ENCODE data around the gene ITGA3.

ITGA3 gene

DNA sequence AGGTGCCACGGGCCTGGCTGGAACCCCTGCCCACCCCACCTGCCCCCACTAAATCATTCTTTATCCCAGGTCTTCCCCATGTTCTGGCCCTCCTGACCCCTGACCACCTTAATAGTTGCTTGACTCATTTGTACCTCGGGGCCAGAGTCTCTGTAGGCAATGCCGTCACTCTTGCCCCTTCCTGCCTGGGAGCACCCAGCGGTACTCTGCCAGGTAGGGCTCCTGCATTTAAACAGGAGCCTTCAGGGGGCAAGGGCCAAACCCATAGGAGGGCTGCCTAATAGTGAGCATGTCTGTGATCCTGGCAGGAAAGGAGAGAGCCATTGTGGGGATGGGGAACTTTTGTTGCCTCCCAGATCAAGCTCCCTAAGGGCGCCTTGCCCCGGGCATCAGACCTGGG is 8.8 kb upstream of the ITGA3 start:
- Histone ChIP-seq H3K36me3 (ENCODE audit: control insufficient read depth, insufficient read depth, low read length, severe bottlenecking) (no peaks in the 10 kb centered on the region), H3K4me3 (ENCODE audit: low read length) (peak overlapping the region; percentile 24), H3K9ac (ENCODE audit: low read length) (peak overlapping the region; percentile 39), H3K9me3 (ENCODE audit: control insufficient read depth, low read length) (no peaks in the 10 kb centered on the region), H3K4me1 (ENCODE audit: control insufficient read depth, insufficient read depth, low read length) (peaks cover 22% of the 10 kb centered on the region), H3K27me3 (replicated peaks; ENCODE audit: control insufficient read depth, insufficient read depth, low read length) (no peaks in the 10 kb centered on the region)
- DNase-seq (ENCODE audit: low read depth) = no peak

DNA sequence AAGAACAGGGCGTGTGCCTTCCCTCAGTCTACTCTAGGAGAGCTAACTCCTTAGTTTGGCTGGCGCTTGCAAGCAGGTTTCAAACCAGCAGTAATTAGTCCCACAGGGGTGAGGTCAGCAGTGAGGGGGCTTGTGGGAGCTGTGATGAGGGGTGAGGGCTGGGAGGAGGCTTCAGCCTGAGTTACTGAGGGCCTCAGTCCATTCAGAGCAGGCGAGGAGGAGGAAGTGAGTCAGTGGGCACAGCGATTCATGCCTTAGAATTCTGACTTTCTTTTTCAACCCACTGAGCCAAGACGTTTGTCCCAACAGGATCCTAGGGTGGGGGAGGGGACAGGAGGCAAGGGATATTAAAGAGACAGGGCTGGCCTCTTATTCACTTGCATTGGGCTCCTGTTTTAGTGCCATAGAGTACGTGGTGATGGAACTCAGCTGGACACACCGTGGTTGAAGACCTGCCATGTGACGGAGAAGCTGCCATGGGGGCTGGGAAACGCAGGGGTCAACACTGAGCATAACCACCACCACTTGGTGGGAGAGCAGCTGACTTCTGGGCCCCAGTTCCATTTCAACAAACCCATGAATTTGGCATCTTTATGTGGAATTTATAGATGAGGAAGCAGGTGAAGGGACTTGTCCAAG is 8.3 kb upstream of the ITGA3 start:
- H3K4me1 ChIP-seq (ENCODE audit: control insufficient read depth, insufficient read depth, low read length) = peaks cover 22% of the 10 kb centered on the region
- H3K4me3 ChIP-seq (ENCODE audit: low read length) = peak overlapping the region; percentile 24
- H3K9ac ChIP-seq (ENCODE audit: low read length) = peak overlapping the region; percentile 39

GRCh38 chr17:50048146-50048720 is 7.7 kb upstream of the ITGA3 start:
- no peaks in the 10 kb centered on the region for H3K36me3 ChIP-seq (ENCODE audit: control insufficient read depth, insufficient read depth, low read length, severe bottlenecking)
- H3K4me1 ChIP-seq (ENCODE audit: control insufficient read depth, insufficient read depth, low read length) = peaks cover 22% of the 10 kb centered on the region
- no peak overlapping the region for H3K4me3 ChIP-seq (ENCODE audit: low read length)
- H3K27me3 ChIP-seq (replicated peaks; ENCODE audit: control insufficient read depth, insufficient read depth, low read length) = no peaks in the 10 kb centered on the region
- H3K9me3 ChIP-seq (ENCODE audit: control insufficient read depth, low read length) = no peaks in the 10 kb centered on the region
- no peak for DNase-seq (ENCODE audit: low read depth)
- H3K9ac ChIP-seq (ENCODE audit: low read length) = no peak overlapping the region

More for the DNA sequence above, 8.3 kb upstream of the ITGA3 start:
- H3K27me3 ChIP-seq (replicated peaks; ENCODE audit: control insufficient read depth, insufficient read depth, low read length) = no peaks in the 10 kb centered on the region
- H3K36me3 ChIP-seq (ENCODE audit: control insufficient read depth, insufficient read depth, low read length, severe bottlenecking) = no peaks in the 10 kb centered on the region
- DNase-seq (ENCODE audit: low read depth) = peak; percentile 59
- H3K9me3 ChIP-seq (ENCODE audit: control insufficient read depth, low read length) = no peaks in the 10 kb centered on the region

- no peaks in the 10 kb centered on the region for H3K36me3 ChIP-seq (ENCODE audit: control insufficient read depth, insufficient read depth, low read length, severe bottlenecking)
- H3K4me3 ChIP-seq (ENCODE audit: low read length) = no peak overlapping the region
- no peaks in the 10 kb centered on the region for H3K27me3 ChIP-seq (replicated peaks; ENCODE audit: control insufficient read depth, insufficient read depth, low read length)
- H3K4me1 ChIP-seq (ENCODE audit: control insufficient read depth, insufficient read depth, low read length) = peaks cover 25% of the 10 kb centered on the region
- H3K9ac ChIP-seq (ENCODE audit: low read length) = no peak overlapping the region
- H3K9me3 ChIP-seq (ENCODE audit: control insufficient read depth, low read length) = no peaks in the 10 kb centered on the region
- DNase-seq (ENCODE audit: low read depth) = no peak
Observed at GRCh38 chr17:50048988-50049387, 6.9 kb upstream of the ITGA3 start.

GRCh38 chr17:50049636-50050035 is 6.3 kb upstream of the ITGA3 start:
- DNase-seq (ENCODE audit: low read depth) = no peak

GRCh38 chr17:50050431-50051032 is 5.4 kb upstream of the ITGA3 start:
- peaks cover 32% of the 10 kb centered on the region for H3K4me1 ChIP-seq (ENCODE audit: control insufficient read depth, insufficient read depth, low read length)
- H3K9me3 ChIP-seq (ENCODE audit: control insufficient read depth, low read length) = no peaks in the 10 kb centered on the region
- H3K36me3 ChIP-seq (ENCODE audit: control insufficient read depth, insufficient read depth, low read length, severe bottlenecking) = no peaks in the 10 kb centered on the region
- H3K9ac ChIP-seq (ENCODE audit: low read length) = no peak overlapping the region
- H3K27me3 ChIP-seq (replicated peaks; ENCODE audit: control insufficient read depth, insufficient read depth, low read length) = no peaks in the 10 kb centered on the region
- H3K4me3 ChIP-seq (ENCODE audit: low read length) = no peak overlapping the region
- no peak for DNase-seq (ENCODE audit: low read depth)

More at GRCh38 chr17:50049636-50050035, 6.3 kb upstream of the ITGA3 start:
- Histone ChIP-seq H3K9me3 (ENCODE audit: control insufficient read depth, low read length) (no peaks in the 10 kb centered on the region), H3K27me3 (replicated peaks; ENCODE audit: control insufficient read depth, insufficient read depth, low read length) (no peaks in the 10 kb centered on the region), H3K36me3 (ENCODE audit: control insufficient read depth, insufficient read depth, low read length, severe bottlenecking) (no peaks in the 10 kb centered on the region), H3K9ac (ENCODE audit: low read length) (no peak overlapping the region), H3K4me1 (ENCODE audit: control insufficient read depth, insufficient read depth, low read length) (peaks cover 25% of the 10 kb centered on the region), H3K4me3 (ENCODE audit: low read length) (no peak overlapping the region)

DNA sequence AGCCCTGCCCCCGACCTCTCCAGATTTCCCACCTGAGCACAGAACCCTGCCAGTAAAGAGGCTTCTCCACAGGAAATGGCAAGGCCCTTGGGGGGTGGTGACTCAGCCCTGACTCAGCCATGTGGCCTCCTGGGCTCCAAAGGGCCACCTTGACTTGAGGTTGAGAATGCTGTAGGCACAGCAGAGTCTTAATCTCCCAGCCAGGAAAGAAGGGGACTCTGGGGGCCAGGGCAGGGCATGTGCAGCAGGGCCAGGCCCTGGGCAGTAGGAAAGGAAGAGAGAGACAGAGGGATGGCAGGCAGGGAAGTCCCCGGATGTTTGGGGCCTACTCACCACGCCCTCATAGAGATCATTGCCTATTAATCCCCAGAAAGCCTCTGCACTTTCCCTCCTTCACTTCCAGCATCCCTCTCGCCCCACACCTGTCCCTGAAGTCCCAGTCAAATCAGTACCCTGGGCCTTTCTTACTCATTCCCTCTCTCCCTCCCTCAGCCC is 4.8 kb upstream of the ITGA3 start:
- no peaks in the 10 kb centered on the region for H3K27me3 ChIP-seq (replicated peaks; ENCODE audit: control insufficient read depth, insufficient read depth, low read length)
- H3K36me3 ChIP-seq (ENCODE audit: control insufficient read depth, insufficient read depth, low read length, severe bottlenecking) = no peaks in the 10 kb centered on the region
- no peak overlapping the region for H3K9ac ChIP-seq (ENCODE audit: low read length)
- no peaks in the 10 kb centered on the region for H3K9me3 ChIP-seq (ENCODE audit: control insufficient read depth, low read length)
- no peak overlapping the region for H3K4me3 ChIP-seq (ENCODE audit: low read length)
- peaks cover 32% of the 10 kb centered on the region for H3K4me1 ChIP-seq (ENCODE audit: control insufficient read depth, insufficient read depth, low read length)
- DNase-seq (ENCODE audit: low read depth) = peak; percentile 57

- no peaks in the 10 kb centered on the region for H3K36me3 ChIP-seq (ENCODE audit: control insufficient read depth, insufficient read depth, low read length, severe bottlenecking)
- H3K9me3 ChIP-seq (ENCODE audit: control insufficient read depth, low read length) = no peaks in the 10 kb centered on the region
- peaks cover 32% of the 10 kb centered on the region for H3K4me1 ChIP-seq (ENCODE audit: control insufficient read depth, insufficient read depth, low read length)
- DNase-seq (ENCODE audit: low read depth) = no peak
- no peak overlapping the region for H3K4me3 ChIP-seq (ENCODE audit: low read length)
- no peak overlapping the region for H3K9ac ChIP-seq (ENCODE audit: low read length)
- H3K27me3 ChIP-seq (replicated peaks; ENCODE audit: control insufficient read depth, insufficient read depth, low read length) = no peaks in the 10 kb centered on the region
Observed at GRCh38 chr17:50051606-50052005, 4.3 kb upstream of the ITGA3 start.

GRCh38 chr17:50052241-50052796 is 3.6 kb upstream of the ITGA3 start:
- Histone ChIP-seq H3K4me1 (ENCODE audit: control insufficient read depth, insufficient read depth, low read length) (peaks cover 28% of the 10 kb centered on the region), H3K27me3 (replicated peaks; ENCODE audit: control insufficient read depth, insufficient read depth, low read length) (no peaks in the 10 kb centered on the region), H3K9me3 (ENCODE audit: control insufficient read depth, low read length) (no peaks in the 10 kb centered on the region), H3K36me3 (ENCODE audit: control insufficient read depth, insufficient read depth, low read length, severe bottlenecking) (no peaks in the 10 kb centered on the region), H3K4me3 (ENCODE audit: low read length) (no peak overlapping the region), H3K9ac (ENCODE audit: low read length) (no peak overlapping the region)
- DNase-seq (ENCODE audit: low read depth) = no peak

GRCh38 chr17:50052822-50053653 is 2.9 kb upstream of the ITGA3 start:
- Histone ChIP-seq H3K9ac (ENCODE audit: low read length) (no peak overlapping the region), H3K36me3 (ENCODE audit: control insufficient read depth, insufficient read depth, low read length, severe bottlenecking) (no peaks in the 10 kb centered on the region), H3K9me3 (ENCODE audit: control insufficient read depth, low read length) (no peaks in the 10 kb centered on the region), H3K4me3 (ENCODE audit: low read length) (no peak overlapping the region), H3K27me3 (replicated peaks; ENCODE audit: control insufficient read depth, insufficient read depth, low read length) (no peaks in the 10 kb centered on the region), H3K4me1 (ENCODE audit: control insufficient read depth, insufficient read depth, low read length) (peaks cover 23% of the 10 kb centered on the region)
- no peak for DNase-seq (ENCODE audit: low read depth)

GRCh38 chr17:50053654-50053960 is 2.3 kb upstream of the ITGA3 start:
- Histone ChIP-seq H3K9ac (ENCODE audit: low read length) (no peak overlapping the region), H3K4me3 (ENCODE audit: low read length) (no peak overlapping the region), H3K36me3 (ENCODE audit: control insufficient read depth, insufficient read depth, low read length, severe bottlenecking) (no peaks in the 10 kb centered on the region), H3K27me3 (replicated peaks; ENCODE audit: control insufficient read depth, insufficient read depth, low read length) (no peaks in the 10 kb centered on the region), H3K4me1 (ENCODE audit: control insufficient read depth, insufficient read depth, low read length) (peaks cover 28% of the 10 kb centered on the region), H3K9me3 (ENCODE audit: control insufficient read depth, low read length) (no peaks in the 10 kb centered on the region)
- DNase-seq (ENCODE audit: low read depth) = peak; percentile 53
